ENCODE results near the gene ZBTB40.

ZBTB40 gene

DNA sequence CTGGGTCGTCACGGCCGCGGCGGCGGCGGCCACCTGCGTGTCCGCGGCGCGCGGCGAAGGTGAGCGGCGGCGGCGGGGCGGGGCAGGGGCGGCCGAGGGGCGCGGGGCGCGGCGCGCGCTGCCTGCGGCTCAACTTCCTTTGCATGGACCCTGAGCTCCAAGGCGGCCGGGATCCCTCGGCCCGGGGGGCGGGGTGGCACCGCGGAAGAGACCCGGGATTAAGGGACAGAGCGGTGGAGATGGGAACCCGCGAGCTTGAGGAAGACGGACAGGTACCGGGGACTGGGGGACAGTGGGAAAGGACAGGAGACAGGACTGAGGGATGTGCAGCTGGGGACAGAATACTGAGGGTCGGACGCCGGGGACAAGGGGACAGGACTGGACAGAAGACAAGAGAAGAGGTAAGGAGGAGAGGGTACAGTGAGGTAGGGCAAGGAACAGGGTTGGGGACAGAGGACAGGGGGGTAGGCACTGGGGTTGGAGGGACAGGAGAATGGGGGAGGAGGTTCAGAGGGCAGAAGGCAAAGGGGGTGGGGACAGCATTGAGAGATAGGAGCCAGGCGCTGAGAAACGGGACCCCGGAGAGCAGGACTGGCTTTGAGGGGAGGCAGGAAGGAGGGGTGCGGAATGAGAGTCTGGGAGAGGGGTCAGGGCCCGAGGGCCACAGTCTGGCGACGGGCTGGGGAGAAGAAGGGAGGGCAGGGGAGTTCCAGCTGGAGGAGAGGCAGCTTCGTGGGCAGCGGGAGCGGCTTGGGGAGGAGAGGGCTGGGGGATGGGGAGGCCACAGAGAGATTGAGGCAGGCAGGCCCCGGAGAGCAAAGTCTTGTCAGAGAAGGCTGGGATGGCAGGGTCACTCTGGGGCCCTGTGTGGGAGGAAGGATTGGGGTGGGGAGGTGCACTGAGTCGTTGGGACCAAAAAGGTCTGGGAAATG, 112.3 kb downstream of the ZBTB40 start:
- DNase-seq, result no peak

- no peak for DNase-seq
Measured at GRCh38 chr1:22566161-22566560, 114.5 kb downstream of the ZBTB40 start.

GRCh38 chr1:22567197-22567596, 115.5 kb downstream of the ZBTB40 start:
- no peak for DNase-seq

GRCh38 chr1:22567994-22568393, 116.3 kb downstream of the ZBTB40 start:
- DNase-seq, result no peak

- DNase-seq, result no peak
Measured at GRCh38 chr1:22569269-22569668, 117.6 kb downstream of the ZBTB40 start.

DNA sequence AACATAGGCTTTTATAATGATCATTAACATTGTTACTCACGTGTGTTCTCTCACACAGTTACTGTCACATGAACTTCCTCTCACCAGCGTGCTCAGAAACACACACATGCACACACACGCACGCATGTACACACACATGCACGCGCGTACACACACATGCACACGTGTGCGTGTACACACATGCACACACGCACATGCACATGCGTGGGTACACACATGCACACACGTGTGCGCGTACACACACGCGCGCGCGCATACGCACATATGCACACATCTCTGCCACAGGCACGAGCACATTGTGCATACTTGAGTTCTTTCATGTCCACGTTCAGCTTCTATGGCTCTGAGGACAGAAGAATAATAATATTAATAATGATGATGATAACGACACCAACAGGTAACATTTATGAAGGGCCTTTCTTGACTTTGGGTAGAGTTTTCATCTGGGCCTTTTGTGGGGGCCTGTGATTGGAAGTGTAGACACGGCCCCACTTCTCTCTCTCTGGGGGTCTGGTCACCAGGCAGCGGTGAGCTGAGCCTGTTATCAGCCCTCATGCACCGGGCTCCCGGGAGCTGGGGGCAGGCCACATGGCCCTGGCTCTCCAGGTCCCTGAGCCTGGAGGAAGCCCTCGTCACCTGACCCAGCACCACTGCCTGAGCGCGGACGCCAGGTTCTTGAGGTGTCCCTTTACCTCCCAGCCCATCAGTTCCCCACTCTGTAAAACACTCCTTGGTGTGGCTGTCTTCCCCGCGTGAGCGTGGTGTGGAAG, 118.7 kb downstream of the ZBTB40 start:
- no peak for DNase-seq

DNA sequence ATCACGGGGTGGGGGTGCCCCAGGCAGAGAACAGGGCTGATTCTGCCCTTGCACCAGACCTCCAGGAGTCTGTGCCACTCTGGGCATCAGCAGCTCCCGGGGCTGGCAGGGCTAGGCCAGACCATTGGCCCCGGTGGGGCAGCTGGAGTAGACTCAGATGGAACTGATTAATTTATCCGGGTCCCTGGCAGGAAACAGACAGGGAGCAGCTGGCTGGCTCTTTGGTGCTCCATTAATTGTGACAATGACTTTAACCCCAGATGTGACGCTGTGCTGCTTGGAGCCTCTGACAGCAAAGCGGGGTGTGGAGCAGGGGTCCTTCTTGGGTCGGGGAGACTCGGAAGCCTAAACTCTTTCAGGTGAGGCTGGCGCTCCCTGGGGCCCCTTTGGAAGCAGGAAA, 121.2 kb downstream of the ZBTB40 start:
- DNase-seq, result no peak

DNA sequence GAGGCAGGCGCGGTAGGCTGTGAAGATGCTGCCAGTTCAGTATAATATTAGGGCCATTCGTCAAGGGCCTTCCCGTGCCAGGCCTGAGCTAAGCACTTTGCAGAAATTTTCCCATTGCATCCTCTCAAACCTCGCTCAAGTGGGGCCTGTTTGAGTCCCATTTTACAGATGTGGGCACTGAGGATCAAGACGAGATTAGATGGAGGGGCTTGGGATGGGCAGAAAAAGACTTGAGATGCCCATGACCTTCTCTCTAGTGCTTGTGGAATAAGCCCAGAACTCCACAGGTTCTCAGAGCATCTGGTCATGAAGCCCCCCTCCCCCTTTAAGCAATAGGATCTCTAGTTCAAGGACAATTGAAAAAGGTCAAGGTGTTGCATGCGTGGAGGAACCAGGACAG, 121.6 kb downstream of the ZBTB40 start:
- DNase-seq, result no peak

GRCh38 chr1:22575532-22576149, 124.0 kb downstream of the ZBTB40 start:
- DNase-seq, result no peak

GRCh38 chr1:22576150-22576544, 124.5 kb downstream of the ZBTB40 start:
- no peak for DNase-seq

GRCh38 chr1:22576617-22577016, 125.0 kb downstream of the ZBTB40 start:
- no peak for DNase-seq

GRCh38 chr1:22578732-22579361, 127.2 kb downstream of the ZBTB40 start:
- no peak for DNase-seq

DNA sequence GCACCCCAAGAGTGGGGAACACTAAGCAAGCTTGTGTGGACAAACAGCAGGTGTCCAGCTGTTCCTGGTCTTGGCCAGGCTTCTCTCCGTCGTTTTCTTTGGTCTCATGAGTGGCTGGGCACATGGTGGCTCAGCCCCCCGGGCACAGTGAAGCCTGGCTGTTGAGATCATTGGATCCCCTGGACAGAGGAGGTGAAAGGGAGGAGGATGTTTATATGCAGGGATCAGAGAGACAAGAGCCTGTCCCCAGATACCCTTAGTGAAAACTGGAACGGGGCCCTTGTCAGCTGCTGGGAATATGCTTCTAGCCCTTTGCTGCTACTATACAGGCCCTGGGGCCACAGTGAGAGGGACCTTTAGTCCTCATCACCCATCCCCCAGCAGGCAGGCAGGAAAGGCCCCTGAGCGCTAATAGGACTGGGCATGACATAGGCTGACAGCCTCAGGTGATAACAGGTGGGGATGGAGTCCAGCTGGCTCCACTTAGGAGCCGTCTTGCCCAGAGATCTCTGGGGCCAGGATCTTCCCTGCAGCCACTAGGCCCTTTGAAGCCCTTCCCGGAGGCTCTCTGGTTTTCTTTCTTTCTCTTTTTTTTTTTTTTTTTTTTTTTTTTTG, 128.0 kb downstream of the ZBTB40 start:
- DNase-seq, result no peak
